ENCODE measurements around the gene RIPK3.

The RIPK3 gene

GRCh38 chr14:24313913-24314312, 25.9 kb downstream of the RIPK3 start:
- H3K4me3 ChIP-seq (ENCODE audit: low read depth, low read length) = no peak overlapping the region
- no peak for TF ChIP-seq CTCF (IDR thresholded peaks at IDR 0.05; ENCODE audit: control insufficient read depth, extremely low read depth, insufficient read depth)
- DNase-seq (ENCODE audit: low read depth) = no peak

- no peak for TF ChIP-seq CTCF (IDR thresholded peaks at IDR 0.05; ENCODE audit: control insufficient read depth, extremely low read depth, insufficient read depth)
- no peak for DNase-seq (ENCODE audit: low read depth)
- no peak overlapping the region for H3K4me3 ChIP-seq (ENCODE audit: low read depth, low read length)
These were observed 26.9 kb downstream of the RIPK3 start for GRCh38 chr14:24312736-24313507.

- no peak for TF ChIP-seq CTCF (IDR thresholded peaks at IDR 0.05; ENCODE audit: control insufficient read depth, extremely low read depth, insufficient read depth)
- no peak overlapping the region for H3K4me3 ChIP-seq (ENCODE audit: low read depth, low read length)
- DNase-seq (ENCODE audit: low read depth) = no peak
These were observed 27.8 kb downstream of the RIPK3 start for GRCh38 chr14:24311837-24312615.

- peak; percentile 67 for TF ChIP-seq CTCF (IDR thresholded peaks at IDR 0.05; ENCODE audit: control insufficient read depth, extremely low read depth, insufficient read depth)
These were observed 28.9 kb downstream of the RIPK3 start, which contains the start of gene LTB4R for GRCh38 chr14:24310646-24311604. LTB4R (plus strand) TSS chr14:24311502; CDS start chr14:24315652, 4,150 bp downstream.

GRCh38 chr14:24310265-24310645, 29.5 kb downstream of the RIPK3 start:
- H3K4me3 ChIP-seq (ENCODE audit: low read depth, low read length) = peak overlapping the region; percentile 44
- no peak for DNase-seq (ENCODE audit: low read depth)
- TF ChIP-seq CTCF (IDR thresholded peaks at IDR 0.05; ENCODE audit: control insufficient read depth, extremely low read depth, insufficient read depth) = no peak

More at GRCh38 chr14:24310646-24311604, 28.9 kb downstream of the RIPK3 start, which contains the start of gene LTB4R:
- peak within 1 kb of the TSS; percentile 44 for H3K4me3 ChIP-seq (ENCODE audit: low read depth, low read length)
- peak; percentile 71 for DNase-seq (ENCODE audit: low read depth)

- TF ChIP-seq CTCF (IDR thresholded peaks at IDR 0.05; ENCODE audit: control insufficient read depth, extremely low read depth, insufficient read depth) = no peak
- H3K4me3 ChIP-seq (ENCODE audit: low read depth, low read length) = peak within 1 kb of the TSS; percentile 44
- DNase-seq (ENCODE audit: low read depth) = no peak
These were observed 30.1 kb downstream of the RIPK3 start, which contains the start of gene LTB4R2 for GRCh38 chr14:24309538-24310264. LTB4R2 (plus strand) TSS chr14:24310140; CDS start chr14:24310665, 525 bp downstream.
